Activated CD8-positive, alpha-beta memory T cell treated with anti-CD3 and anti-CD28 coated beads for 4 hours (primary cell): ENCODE data around the gene IL1R1.

Experiments
- DNase-seq, 2 donors: peaks; one replicate each; pipeline ENCODE4 v3.0.0-alpha.2; 2020; ENCODE audit warnings: low read depth in 2 of 2

The IL1R1 gene

DNA sequence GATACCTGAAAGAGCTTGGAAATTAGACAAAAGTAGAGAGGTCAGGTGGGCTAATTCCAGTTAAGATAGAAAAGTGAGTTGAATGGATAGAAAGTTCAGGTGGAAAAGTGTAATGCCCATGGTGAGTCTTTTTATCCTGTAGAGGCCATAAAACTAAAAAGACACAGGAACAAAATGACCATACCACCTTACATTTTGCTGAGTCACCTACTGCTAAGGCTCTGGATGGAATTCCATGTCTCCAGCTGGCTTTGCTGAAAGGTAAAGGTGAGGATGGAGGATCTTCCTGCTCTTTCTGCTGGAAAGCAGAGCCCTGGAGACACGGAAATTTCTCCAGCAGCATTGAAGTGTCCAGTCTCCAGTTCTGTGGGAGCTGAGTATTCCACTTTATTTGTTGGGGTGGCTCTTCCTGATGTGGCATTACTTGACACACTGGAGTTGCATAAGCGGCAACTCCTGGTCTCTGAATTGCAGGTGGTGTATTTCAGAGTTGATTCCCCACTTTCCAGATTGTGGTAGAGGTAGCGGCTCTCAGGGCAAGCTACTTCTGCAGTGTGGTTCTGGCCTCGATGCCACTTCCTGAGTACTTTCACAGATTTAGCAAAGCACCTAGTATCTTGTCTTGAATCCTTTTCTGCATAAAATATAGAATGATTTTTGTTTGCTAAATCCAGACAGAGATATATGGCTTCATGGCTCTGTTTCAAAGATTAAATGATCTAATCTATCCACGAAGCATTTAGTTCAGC lies 55.0 kb downstream of the IL1R1 start:
- DNase-seq = no peak

DNA sequence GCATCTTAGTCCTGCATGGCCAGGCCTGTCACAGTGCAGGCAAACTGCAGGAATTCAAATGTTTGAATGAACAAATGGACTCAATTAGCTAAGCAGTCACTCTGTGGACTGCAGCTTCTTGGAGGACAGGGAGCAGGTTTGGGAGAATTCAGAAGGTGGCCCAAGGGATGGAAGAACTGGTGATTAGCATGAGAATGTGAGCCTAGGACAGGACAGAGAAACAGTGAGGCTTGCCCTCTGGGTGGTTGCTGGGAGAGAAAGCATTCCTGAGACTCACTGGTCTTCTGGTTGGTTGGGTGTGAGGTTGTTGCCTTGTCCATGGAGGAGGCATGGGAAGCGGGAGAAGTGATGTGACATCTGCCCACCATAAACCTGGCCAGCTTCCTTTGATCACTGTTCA lies 58.0 kb downstream of the IL1R1 start:
- no peak for DNase-seq

DNA sequence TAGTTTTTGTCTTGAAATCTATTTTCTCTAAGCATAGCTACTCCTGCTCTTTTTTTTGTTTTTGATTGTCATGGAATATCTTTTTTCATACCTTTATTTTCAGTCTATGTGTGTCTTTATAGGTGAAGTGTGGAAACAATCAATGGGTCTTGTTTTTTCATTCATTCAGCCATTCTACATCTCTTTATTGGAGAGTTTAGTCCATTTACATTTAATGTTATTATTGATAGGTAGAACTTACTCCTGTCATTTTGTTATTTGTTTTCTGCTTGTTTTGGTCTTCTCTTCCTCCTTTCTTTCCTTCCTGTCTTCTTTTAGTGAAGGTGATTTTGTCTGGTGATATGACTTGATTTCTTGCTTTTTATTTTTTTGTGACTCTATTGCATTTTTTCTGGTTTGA lies 62.1 kb downstream of the IL1R1 start:
- no peak for DNase-seq

DNA sequence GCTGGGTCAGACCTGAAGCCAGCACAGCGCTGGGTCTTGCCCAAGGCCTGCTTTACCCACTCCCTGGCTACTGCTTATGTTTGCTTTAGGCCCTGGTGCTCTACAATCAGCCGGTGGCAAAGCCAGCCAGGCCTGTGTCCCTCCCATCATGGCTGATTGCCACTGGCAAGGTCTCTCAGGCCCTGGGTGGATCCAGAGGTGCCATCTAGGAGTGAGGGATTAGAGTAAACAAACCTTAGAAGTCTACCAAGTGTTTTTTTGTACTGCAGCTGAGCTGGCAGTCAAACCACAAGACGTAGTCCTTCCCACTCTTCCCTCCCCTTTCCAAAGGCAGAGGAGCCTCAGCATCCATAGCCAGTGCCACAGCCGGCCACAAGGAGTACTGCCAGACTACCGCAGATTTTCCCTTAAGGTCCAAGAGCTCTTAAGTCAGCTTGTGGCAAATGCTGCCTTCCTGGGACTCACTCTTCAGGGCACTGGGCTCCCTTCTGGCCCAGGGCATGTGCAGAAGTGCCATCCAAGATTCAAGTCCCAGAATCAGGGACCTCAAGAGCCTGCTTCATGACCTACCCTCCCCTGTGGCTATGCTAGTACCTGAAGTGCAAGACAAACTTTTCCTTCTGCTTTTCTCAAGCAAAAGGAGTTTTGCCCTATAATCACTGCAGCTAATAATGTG lies 64.3 kb downstream of the IL1R1 start:
- no peak for DNase-seq

DNA sequence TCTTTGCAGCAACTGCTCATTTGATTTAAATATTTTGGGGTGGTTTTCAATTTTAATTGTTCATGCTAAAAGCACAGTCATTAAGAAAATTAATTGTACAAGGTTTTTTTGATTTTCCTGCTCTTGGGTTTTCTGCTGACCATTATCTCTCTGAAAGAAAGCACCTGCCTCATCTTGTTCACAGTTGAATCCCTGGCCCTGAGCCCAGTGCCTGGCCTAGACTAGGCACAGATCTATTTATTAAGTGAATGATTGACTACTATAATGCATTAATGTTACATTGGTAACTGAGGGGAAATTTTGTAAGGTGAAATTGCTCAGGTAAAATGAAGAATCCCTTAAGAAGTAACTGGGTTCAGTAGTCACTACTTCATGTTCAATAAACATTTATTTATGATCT lies 66.2 kb downstream of the IL1R1 start:
- DNase-seq = no peak

DNA sequence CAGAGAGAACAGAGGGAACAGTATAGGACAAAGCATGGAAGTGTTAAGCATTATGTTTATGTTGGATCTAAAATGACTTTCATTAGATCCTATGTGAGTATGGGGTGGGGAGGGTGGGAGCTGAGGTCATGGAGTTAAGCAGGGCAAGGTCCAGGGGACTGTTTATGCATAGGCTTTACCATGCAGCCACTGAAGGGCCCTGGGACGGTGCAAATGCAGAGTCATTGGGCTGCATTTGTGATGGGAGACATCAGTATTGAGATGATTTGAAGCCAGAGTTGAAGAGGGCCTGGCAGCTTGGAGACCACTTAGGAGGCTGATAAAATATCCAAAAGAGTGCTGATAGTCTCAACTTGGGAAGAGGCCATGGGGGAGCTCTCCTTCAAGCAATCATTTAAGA lies 66.9 kb downstream of the IL1R1 start:
- no peak for DNase-seq

DNA sequence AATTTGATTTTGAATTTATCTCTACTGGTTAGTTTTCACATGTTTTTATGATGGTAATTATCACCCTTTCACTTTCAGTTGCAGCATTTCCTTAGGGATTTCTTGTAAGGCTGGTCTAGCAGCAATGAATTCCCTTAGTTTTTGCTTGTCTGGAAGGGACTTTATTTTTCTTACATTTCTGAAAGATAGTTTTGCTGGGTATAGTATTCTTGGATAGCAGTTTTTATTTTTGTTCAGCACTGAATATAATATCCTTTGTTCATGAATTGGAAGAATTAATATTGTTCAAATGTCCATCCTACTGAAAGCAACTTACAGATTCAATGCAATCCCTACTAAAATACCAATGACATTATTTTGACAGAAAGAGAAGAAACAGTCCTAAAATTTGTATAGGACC lies 74.5 kb downstream of the IL1R1 start:
- no peak for DNase-seq

DNA sequence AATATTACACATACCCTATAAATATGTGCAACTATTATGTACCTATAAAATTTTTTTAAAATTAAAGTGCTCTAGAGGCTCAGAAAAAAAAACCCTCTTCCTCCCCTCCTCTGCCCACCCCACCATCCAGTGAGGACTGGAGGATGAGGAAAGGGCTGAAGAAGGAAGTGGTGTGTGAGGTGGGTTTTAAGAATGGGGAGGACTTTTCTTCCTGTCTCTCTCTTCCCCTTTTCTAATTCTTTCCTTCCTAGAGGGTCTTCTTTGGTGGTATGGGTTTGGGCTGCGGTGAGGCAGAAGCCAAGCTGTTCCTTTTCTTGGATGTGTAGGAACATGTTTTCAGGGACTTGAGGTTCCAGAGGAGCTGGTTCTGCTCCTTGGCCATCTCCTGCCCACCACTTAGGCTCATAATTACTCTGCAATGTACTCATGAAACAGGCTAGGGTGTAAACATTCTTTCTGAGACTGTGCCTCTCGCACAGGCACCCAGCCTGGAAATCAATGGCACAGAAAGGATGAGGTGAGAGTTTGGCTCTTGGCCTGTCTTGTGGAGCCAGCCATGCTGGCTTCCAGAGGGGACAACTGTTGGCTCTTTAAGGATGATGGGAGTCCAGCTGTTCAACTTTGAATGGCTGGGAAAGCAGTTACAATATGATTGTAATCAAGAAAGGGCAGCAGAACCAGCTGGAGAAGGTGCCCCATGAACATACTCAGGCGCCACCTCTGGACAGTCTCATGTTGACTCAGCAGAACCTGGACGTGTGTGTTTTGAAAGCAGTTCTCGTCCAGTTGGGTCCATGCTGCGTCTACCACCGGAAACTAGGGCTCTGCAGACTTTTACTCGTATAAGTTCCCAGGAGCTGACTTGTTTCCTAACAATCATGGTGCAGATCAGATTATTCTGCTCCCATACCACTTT lies 82.5 kb downstream of the IL1R1 start:
- DNase-seq = no peak

DNA sequence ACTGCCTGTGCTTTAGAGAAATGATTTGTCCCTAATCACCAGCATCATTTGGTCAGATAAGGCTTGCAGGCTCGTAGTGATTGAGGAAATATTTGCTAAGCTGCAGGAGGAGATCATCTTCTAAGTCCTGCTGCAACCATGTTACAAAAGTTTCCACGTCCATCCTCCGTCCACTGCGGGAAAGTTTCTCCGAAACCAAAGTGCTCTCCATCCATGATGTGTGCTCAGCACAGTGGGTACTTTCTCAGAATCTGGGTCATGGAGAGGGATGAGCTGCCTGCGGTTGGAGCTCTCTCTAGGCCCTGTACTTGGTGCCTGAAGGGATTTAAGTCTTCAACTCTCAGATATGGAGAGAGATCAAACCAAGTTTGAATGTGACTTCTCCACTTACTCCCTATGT lies 83.6 kb downstream of the IL1R1 start:
- DNase-seq = no peak

DNA sequence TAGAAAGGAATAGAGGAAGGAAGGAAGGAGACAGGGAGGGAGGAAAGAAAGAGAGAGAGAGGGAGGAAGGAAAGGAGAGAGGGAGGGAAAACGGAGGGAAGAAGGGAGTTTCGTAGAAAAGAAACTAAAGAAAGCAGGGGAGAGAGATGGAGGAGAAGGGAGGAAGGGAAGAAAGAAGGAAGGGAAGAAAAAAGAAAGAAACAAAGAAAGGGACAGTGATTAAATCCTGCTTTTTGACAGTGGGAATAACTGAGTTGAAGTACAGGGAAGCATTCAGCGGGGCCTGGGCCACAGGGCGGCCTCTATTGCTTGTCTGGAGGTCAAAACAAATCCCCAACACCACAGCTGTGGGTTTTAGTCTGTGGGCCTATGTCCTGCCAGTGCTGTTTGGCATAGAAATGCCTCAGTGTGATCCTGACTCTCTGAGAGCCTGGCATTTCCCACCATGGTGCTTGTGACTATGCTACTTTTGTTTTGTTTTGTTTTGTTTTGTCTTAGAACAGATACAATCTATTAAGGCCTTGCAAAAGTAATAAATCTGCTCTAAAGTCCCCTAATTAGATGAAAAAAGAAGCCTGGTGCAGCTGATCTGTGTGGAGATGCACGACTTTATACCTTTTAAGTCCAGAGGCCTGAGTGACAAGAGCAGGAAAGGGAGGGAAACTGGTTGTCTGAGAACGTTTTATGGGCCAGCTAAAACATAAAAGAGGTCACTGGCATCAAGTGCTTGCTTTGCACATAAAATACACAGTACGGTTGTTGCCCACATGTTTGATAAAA lies 84.3 kb downstream of the IL1R1 start:
- no peak for DNase-seq

DNA sequence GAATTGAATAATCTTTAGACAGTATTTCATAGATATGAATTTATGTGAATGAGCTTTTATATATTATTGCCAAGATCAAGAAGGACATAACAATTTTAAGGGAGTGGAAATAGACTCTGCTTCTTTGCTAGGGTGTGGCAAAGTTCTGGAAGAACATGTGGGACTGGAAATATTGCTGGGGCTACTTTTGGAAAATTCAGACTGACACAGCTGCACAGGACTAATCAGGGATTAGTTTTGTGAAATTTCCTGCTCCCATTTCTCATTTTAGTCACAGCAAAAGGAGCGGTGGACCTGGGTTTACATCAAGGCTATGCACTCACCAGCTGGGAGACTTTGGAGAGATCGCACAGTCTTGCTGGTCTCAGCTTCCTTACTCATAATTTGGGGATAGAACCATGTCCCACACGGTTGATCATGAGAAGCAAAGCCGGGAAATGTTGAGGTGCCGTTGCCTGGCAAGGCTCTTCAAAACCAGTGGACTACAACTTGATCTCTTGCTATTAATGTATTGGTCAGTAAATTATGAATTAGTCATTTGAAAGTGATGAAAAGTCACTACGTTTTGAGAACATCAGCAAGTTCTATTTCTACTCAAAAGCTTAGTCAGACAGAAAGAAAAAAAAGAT lies 86.7 kb downstream of the IL1R1 start:
- DNase-seq = no peak
